OCI-LY1 (cell line): ENCODE results near the gene S100A8.

Experiments
- CTCF ChIP-seq: fragments of 200-600 bp; sonication (generic), shearing (Covaris generic); IDR thresholded peaks from 2 replicates; pipeline ENCODE4 v1.5.1; 2017; ENCODE audit warnings: mild to moderate bottlenecking, antibody characterized with exemption, low read length, moderate library complexity, mixed read lengths
- EZH2 ChIP-seq: fragments of 200-600 bp; sonication (generic), shearing (Covaris generic); IDR thresholded peaks from 2 replicates; pipeline ENCODE4 v1.8.0; 2017; ENCODE audit warnings: borderline replicate concordance, mixed run types, mild to moderate bottlenecking, antibody characterized with exemption, low read length, moderate library complexity, mixed read lengths

GRCh38 chr1:153371231-153371630 is 19.6 kb downstream of the S100A8 start:
- TF ChIP-seq CTCF (no peak), EZH2 (no peak)
